HUES6 (cell line): ENCODE data around the gene TMEM164.
"Not testable (repeated sequence)": the region's sequence is repeated elsewhere in the genome, so short reads cannot be mapped to it uniquely, and the experiment has no call there.

Source experiments
- H3K27ac ChIP-seq: 2 replicates; pipeline ENCODE4 v1.7.0; 2013; ENCODE audit warnings: low read depth, mild to moderate bottlenecking, low read length, inconsistent platforms
- H3K27me3 ChIP-seq: 2 replicates; pipeline ENCODE4 v1.6.1; 2013; ENCODE audit warnings: low read length; ENCODE audit not compliant: control insufficient read depth, insufficient read depth
- H3K36me3 ChIP-seq: 2 replicates; pipeline ENCODE4 v1.6.1; 2013; ENCODE audit warnings: low read length; ENCODE audit not compliant: control insufficient read depth, insufficient read depth
- H3K4me1 ChIP-seq: 2 replicates; pipeline ENCODE4 v1.6.1; 2013; ENCODE audit warnings: low read length; ENCODE audit not compliant: control insufficient read depth, insufficient read depth
- H3K4me3 ChIP-seq: 2 replicates; pipeline ENCODE4 v1.5.1; 2013; ENCODE audit warnings: low read depth, low read length
- H3K9ac ChIP-seq: one replicate; pipeline ENCODE4 v1.6.1; 2013; ENCODE audit warnings: mild to moderate bottlenecking, low read length
- H3K9me3 ChIP-seq: 2 replicates; pipeline ENCODE4 v1.6.1; 2013; ENCODE audit warnings: low read depth, low read length; ENCODE audit not compliant: control insufficient read depth, insufficient read depth

Gene TMEM164

DNA sequence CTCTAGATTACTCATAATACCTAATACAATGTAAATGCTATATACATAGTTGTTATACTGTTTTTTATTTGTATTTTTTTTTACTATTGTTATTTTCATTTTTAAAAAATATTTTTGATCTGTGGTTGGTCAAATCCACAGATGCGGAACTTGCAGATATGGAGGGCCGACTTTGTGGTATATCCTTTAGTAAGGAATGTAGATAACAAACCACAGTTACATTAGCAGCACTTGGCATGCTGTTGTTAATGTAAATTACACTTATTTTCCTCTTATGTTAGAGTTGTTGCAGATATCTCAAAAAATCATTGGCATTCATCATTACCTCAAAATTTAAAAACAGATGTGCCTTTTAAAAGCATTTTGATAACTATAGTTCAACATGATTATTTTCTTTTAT, 151.0 kb downstream of the TMEM164 start:
- no peak overlapping the region for H3K27ac ChIP-seq
- H3K4me1 ChIP-seq, result no peaks in the 10 kb centered on the region
- H3K36me3 ChIP-seq, result no peaks in the 10 kb centered on the region
- H3K27me3 ChIP-seq, result no peaks in the 10 kb centered on the region; the same call in 1 of the 2 replicates
- H3K4me3 ChIP-seq, result no peak overlapping the region
- H3K9ac ChIP-seq, result no peak overlapping the region
- H3K9me3 ChIP-seq, result no peaks in the 10 kb centered on the region

DNA sequence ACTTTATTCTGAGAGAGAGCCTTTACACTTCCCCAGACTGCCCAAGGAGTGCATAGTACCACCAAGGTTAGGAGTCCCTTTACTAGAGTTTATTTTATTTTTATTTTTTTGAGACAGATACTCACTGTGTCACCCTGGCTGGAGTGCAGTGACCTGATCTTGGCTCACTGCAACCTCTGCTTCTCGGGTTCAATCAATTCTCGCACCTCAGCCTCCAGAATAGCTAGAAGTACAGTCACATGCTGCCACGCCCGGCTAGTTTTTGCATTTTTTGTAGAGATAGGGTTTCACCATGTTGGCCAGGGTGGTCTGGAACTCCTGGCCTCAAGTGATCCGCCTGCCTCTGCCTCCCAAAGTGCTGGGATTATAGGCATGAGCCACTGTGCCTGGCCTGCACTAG, 151.4 kb downstream of the TMEM164 start:
- H3K4me1 ChIP-seq, H3K9me3 ChIP-seq, H3K27me3 ChIP-seq, H3K4me3 ChIP-seq, H3K27ac ChIP-seq, H3K36me3 ChIP-seq, H3K9ac ChIP-seq: not testable (repeated sequence)

DNA sequence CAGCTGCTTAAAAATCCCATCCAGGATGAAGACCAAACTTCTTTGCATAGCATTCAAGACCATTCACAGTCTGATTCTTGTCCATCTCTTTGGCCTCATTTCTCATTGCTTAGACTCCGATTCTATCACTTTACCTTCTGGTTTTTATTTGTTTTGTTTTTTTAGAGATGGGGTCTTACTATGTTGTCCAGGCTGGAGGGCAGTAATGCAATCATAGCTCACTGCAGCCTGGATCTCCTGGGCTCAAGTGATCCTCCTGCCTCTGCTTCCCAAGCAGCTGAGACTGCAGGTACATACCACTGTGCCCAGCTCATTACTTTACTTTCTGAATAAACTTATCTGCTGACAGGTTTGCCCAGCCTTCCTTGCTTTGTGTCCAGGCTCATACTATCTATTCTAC, 152.8 kb downstream of the TMEM164 start:
- Histone ChIP-seq H3K27me3 (no peaks in the 10 kb centered on the region; the same call in 1 of the 2 replicates), H3K4me3 (no peak overlapping the region), H3K27ac (no peak overlapping the region), H3K9me3 (no peaks in the 10 kb centered on the region), H3K4me1 (peaks cover 2% of the 10 kb centered on the region), H3K36me3 (no peaks in the 10 kb centered on the region), H3K9ac (no peak overlapping the region)

DNA sequence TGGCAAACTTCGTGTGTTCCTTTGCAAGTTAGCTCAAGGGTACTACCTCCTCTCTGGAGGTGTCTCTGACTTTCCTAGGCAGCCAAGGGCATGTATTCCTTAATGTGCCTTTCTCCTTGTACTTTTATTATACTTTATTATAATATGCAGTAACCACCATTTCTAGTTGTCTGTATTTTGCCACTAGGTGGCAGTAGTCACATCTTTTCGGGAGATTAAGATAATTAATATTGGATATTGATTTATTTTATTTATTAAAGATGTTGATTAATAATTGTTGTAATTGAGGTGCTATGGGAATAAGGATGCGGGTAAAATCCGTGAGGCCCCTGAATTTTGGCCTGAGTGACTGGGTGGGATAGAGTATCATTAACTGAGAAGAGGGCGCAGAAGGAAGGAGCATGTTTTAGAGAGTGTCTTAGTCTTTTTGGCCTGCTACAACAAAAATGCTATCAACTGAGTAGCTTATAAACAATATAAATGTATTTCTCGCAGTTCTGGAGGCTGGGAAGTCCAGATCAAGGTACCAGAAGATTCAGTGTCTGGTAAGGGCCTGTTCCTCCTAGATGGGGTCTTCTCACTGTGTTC, 153.3 kb downstream of the TMEM164 start:
- H3K9ac ChIP-seq, result no peak overlapping the region
- peaks cover 7% of the 10 kb centered on the region for H3K4me1 ChIP-seq
- no peak overlapping the region for H3K4me3 ChIP-seq
- H3K36me3 ChIP-seq, result no peaks in the 10 kb centered on the region
- no peaks in the 10 kb centered on the region for H3K9me3 ChIP-seq
- no peaks in the 10 kb centered on the region; the same call in 1 of the 2 replicates for H3K27me3 ChIP-seq
- no peak overlapping the region for H3K27ac ChIP-seq

DNA sequence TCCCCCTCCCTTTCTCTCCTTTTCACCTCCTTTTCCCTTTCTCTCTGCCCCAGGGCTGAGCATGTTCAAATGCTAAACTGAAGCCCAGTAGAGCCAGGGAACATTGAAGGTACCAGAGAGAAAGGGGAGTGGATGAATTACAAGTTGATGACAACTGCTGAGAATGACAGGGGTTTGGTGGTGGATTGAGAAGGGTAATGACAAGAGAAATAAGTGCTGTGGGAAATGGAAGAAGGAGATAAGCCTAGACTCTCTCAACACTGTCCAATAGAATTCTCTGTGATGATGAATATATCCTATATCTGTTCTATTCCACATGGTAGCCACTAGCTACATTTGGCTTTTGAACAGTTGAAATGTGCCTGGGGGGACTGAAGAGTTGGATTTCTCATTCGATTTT, 154.5 kb downstream of the TMEM164 start:
- Histone ChIP-seq H3K27ac (no peak overlapping the region), H3K9ac (no peak overlapping the region), H3K4me1 (peaks cover 7% of the 10 kb centered on the region), H3K27me3 (no peaks in the 10 kb centered on the region; the same call in 1 of the 2 replicates), H3K36me3 (no peaks in the 10 kb centered on the region), H3K4me3 (no peak overlapping the region), H3K9me3 (no peaks in the 10 kb centered on the region)

DNA sequence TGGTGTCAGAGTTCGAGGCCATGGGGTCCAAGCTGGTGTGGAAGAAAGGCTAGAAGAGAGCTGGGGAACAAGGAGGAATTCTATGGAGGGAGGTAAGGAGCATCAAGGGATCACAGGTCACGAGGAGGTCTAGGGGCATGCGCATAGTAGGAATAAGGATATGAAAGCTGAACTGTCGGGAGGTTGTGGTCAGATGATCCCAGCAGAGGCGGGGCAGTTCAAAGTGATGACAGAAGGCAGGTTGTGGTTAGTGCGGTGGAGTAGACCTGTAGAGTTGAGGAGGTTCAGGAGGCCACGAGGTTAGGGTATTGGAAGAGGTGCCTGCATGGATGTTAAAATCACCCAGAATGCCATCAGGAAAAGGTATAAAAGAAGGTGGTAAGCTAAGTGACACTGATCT, 156.3 kb downstream of the TMEM164 start:
- Histone ChIP-seq H3K4me3 (no peak overlapping the region), H3K9me3 (no peaks in the 10 kb centered on the region), H3K4me1 (peaks cover 7% of the 10 kb centered on the region), H3K9ac (no peak overlapping the region), H3K27ac (no peak overlapping the region), H3K27me3 (no peaks in the 10 kb centered on the region), H3K36me3 (no peaks in the 10 kb centered on the region)

DNA sequence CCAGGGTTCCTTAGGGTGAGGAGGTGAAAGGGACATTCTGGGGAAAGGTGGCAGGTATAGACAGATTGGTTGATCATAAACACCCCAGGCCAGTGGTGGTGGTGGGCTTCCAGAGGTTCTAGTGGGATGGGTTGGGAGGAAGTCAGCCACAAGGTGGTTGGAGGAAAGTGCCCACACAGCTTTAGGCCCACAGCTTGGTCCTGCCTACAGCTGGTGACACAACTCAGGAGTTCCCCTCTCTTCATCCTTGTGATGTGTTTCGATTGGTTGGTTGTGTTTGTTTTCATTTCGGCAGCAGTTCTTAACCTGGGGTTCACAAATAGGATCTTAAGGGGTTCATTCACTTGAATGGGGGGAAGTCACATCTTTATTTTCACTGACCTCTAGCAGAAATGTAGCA, 157.0 kb downstream of the TMEM164 start:
- Histone ChIP-seq H3K27me3 (no peaks in the 10 kb centered on the region; the same call in 1 of the 2 replicates), H3K4me1 (peaks cover 7% of the 10 kb centered on the region), H3K4me3 (no peak overlapping the region), H3K36me3 (no peaks in the 10 kb centered on the region), H3K9ac (no peak overlapping the region), H3K9me3 (no peaks in the 10 kb centered on the region), H3K27ac (no peak overlapping the region)

DNA sequence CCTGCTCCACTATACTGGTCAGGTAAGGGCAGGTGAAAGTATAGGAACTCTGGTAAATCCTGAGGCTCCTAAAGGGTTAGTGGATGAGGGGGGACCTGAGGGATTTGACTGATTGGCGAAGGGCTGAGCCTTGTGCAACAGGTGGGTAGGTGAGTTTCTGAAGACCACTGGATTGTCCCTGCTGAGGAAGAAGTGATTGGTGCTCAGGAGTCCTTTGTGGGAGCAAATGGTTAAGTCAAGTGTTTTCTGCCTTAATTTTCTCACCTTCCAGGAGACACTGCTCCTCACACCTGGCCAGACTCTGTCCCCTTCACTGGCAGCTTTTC, 158.4 kb downstream of the TMEM164 start:
- no peaks in the 10 kb centered on the region for H3K9me3 ChIP-seq
- peaks cover 3% of the 10 kb centered on the region; the same call in 1 of the 2 replicates for H3K27me3 ChIP-seq
- peaks cover 7% of the 10 kb centered on the region for H3K4me1 ChIP-seq
- H3K4me3 ChIP-seq, result no peak overlapping the region
- H3K27ac ChIP-seq, result no peak overlapping the region
- no peaks in the 10 kb centered on the region for H3K36me3 ChIP-seq
- no peak overlapping the region for H3K9ac ChIP-seq

DNA sequence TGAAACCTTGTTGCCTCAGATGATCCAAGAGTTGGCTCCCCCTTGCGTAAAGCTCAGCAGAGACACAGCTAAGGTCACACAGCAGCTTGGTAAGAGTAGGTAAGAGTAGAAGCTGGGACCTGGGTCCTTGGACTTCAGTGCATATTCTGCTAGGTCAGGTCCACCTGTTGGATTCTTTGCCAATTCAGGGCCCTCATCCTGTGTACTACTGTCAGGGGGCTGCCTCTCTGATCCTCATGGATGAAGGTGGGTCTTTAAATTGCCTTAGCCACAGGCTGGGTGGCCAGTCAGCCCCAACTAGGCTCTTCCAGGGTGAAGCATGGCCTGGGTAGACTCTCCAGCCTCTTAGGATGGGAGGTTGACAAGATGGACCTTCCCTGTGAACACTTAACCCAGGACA, 159.2 kb downstream of the TMEM164 start:
- Histone ChIP-seq H3K9me3 (no peaks in the 10 kb centered on the region), H3K4me3 (no peak overlapping the region), H3K27me3 (peaks cover 3% of the 10 kb centered on the region; the same call in 1 of the 2 replicates), H3K4me1 (peaks cover 7% of the 10 kb centered on the region), H3K9ac (no peak overlapping the region), H3K27ac (no peak overlapping the region), H3K36me3 (no peaks in the 10 kb centered on the region)

GRCh38 chrX:110162867-110163266, 160.0 kb downstream of the TMEM164 start:
- H3K27me3 ChIP-seq, result peaks cover 3% of the 10 kb centered on the region; the same call in 1 of the 2 replicates
- no peak overlapping the region for H3K4me3 ChIP-seq
- H3K27ac ChIP-seq, result no peak overlapping the region
- H3K36me3 ChIP-seq, result no peaks in the 10 kb centered on the region
- H3K9me3 ChIP-seq, result no peaks in the 10 kb centered on the region
- no peak overlapping the region for H3K9ac ChIP-seq
- peaks cover 11% of the 10 kb centered on the region for H3K4me1 ChIP-seq

- no peak overlapping the region for H3K9ac ChIP-seq
- H3K27ac ChIP-seq, result no peak overlapping the region
- no peaks in the 10 kb centered on the region for H3K36me3 ChIP-seq
- peaks cover 15% of the 10 kb centered on the region for H3K4me1 ChIP-seq
- no peaks in the 10 kb centered on the region for H3K9me3 ChIP-seq
- H3K27me3 ChIP-seq, result peaks cover 3% of the 10 kb centered on the region; the same call in 1 of the 2 replicates
- no peak overlapping the region for H3K4me3 ChIP-seq
Measured at GRCh38 chrX:110163488-110163887, 160.6 kb downstream of the TMEM164 start.
